RWPE1 (cell line): Measurements from ENCODE around the gene REV3L.

Experiments used
- CTCF ChIA-PET: fragments of 350-600 bp; sonication (Branson Sonifier 250); formaldehyde crosslinking; extraction: SDS; loops from one replicate; lab custom pipeline; 2021; lab: Yijun Ruan, JAX
- POLR2A ChIA-PET: fragments of 400-600 bp; formaldehyde crosslinking; extraction: SDS; loops from one replicate; lab custom pipeline; 2020; ENCODE audit warnings: antibody characterized with exemption; ENCODE audit not compliant: low non-redundant PET; lab: Yijun Ruan, JAX
- DNase-seq: peaks from one replicate; pipeline ENCODE4 v3.0.0; 2012; ENCODE audit warnings: low spot score
- H3K27ac ChIP-seq: fragments of 450-650 bp; 2 replicates; pipeline ENCODE4 v1.5.1; 2017
- TF ChIP-seq, protein P1 (sequence below): fragments of 450-650 bp; conservative IDR thresholded peaks from 2 replicates; pipeline ENCODE4 v1.5.1; 2017; ENCODE audit warnings: low read depth, mild to moderate bottlenecking

REV3L gene

GRCh38 chr6:111468329-111469012 lies 14.5 kb downstream of the REV3L start:
- CTCF ChIA-PET, result no interaction called here
- POLR2A ChIA-PET, result no interaction called here
- TF ChIP-seq, protein P1, sequence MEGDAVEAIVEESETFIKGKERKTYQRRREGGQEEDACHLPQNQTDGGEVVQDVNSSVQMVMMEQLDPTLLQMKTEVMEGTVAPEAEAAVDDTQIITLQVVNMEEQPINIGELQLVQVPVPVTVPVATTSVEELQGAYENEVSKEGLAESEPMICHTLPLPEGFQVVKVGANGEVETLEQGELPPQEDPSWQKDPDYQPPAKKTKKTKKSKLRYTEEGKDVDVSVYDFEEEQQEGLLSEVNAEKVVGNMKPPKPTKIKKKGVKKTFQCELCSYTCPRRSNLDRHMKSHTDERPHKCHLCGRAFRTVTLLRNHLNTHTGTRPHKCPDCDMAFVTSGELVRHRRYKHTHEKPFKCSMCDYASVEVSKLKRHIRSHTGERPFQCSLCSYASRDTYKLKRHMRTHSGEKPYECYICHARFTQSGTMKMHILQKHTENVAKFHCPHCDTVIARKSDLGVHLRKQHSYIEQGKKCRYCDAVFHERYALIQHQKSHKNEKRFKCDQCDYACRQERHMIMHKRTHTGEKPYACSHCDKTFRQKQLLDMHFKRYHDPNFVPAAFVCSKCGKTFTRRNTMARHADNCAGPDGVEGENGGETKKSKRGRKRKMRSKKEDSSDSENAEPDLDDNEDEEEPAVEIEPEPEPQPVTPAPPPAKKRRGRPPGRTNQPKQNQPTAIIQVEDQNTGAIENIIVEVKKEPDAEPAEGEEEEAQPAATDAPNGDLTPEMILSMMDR, result no peak
- H3K27ac ChIP-seq, result peak overlapping the region; percentile 45
- DNase-seq, result no peak

GRCh38 chr6:111464184-111464583 lies 18.8 kb downstream of the REV3L start:
- POLR2A ChIA-PET, result interaction anchor here (0.7 kb wide), 1 partner anchor 74 kb away, joined by 3 read pairs; no protein-coding TSS in a partner anchor

GRCh38 chr6:111462770-111463391 lies 20.1 kb downstream of the REV3L start:
- peak; percentile 33 for DNase-seq
- ChIA-PET CTCF (no interaction called here), POLR2A (no interaction called here)
- H3K27ac ChIP-seq, result no peak overlapping the region
- TF ChIP-seq, protein P1, result no peak

More at GRCh38 chr6:111464184-111464583, 18.8 kb downstream of the REV3L start:
- TF ChIP-seq, protein P1, result no peak
- CTCF ChIA-PET, result interaction anchor here (0.6 kb wide), 1 partner anchor 41 kb away, joined by 3 read pairs; no protein-coding TSS in a partner anchor
- no peak overlapping the region for H3K27ac ChIP-seq
- DNase-seq, result no peak

- TF ChIP-seq, protein P1, result no peak
- ChIA-PET POLR2A (no interaction called here), CTCF (no interaction called here)
- no peak overlapping the region for H3K27ac ChIP-seq
- no peak for DNase-seq
These were observed 21.2 kb downstream of the REV3L start for GRCh38 chr6:111461860-111462259.

DNA sequence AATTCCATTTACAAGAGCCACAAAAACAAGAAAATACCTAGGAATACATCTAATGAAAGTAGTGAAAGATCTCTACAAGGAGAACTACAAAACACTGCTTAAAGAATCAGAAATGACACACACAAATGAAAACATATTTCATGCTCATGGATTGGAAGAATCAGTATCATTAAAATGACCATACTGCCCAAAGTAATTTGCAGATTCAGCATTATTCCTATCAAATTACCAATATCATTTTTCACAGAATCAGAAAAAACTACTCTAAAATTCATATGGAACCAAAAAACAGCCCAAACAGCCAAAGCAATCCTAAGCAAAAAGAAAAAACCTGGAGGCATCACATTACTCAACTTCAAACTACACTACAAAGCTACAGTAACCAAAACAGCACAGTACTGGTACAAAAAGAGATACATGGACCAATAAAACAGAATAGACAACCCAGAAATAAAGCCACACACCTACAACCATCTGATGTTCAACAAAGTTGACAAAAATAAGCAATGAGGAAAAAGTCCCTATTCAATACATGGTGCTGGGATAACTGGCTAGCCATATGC lies 24.3 kb downstream of the REV3L start:
- ChIA-PET CTCF (no interaction called here), POLR2A (no interaction called here)
- TF ChIP-seq, protein P1, result no peak
- H3K27ac ChIP-seq, result no peak overlapping the region
- DNase-seq, result no peak

DNA sequence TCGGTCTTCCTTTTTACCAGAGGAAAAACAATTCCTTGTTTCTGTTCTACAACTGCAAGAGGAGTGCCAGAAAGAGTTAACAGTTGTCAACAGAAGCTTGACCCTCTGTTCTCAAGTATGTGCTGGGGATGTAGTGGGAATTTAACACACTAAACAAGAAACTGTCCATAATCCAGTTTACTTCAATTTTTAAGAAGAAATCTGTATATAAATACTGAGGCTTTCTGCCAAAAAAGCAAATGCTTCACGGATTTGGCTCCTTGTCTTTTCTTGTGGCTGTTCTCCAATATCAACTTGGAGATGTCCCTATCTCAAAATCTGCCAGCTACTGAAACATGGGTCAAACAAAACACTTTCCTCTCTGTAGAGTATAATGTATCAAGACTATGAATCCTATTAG lies 26.8 kb downstream of the REV3L start:
- TF ChIP-seq, protein P1, result no peak
- no peak overlapping the region for H3K27ac ChIP-seq
- no peak for DNase-seq
- CTCF ChIA-PET, result no interaction called here
- POLR2A ChIA-PET, result no interaction called here
